ENCODE results near the gene CCDC192. TPM values are rescaled to one million over a fixed set of nuclear protein-coding genes. Genes with fewer than 3 reads are reported as not detected.
"Not testable (repeated sequence)": the region's sequence is repeated elsewhere in the genome, so short reads cannot be mapped to it uniquely, and the experiment has no call there.

The CCDC192 gene
- total RNA-seq, 1 donor from 2014 or later, result not detected

DNA sequence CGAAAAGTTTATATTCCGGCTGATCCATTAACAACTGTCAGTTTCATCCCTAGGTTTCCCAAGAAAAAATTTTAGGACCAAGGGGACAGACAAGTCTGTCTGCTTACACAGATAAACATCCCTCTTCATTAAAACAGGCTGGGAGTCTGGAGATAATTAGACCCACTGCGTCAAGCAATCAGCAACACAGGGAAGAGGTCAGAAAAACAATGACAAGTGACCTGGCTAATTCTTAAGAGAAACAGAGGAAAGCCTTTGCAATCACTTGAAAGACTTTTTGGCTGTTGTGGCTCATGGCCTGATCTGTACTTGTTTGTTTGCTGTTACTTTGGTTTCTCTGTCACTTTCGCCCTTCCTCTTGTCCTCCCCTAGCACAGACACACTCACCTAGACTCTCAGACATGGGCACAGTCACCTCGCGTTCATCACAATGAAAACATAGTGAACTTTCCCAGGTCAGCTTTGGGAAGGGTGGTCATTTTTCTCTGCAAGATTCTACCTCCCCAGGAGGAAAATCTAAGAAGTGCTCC lies 2.9 kb upstream of the CCDC192 start:
- no peaks in the 10 kb centered on the region for H3K9me3 ChIP-seq (replicated peaks)
- DNase-seq, result no peak
- H3K4me1 ChIP-seq, result peaks cover 35% of the 10 kb centered on the region
- no peaks in the 10 kb centered on the region for H3K27me3 ChIP-seq (ENCODE audit: low read depth)
- intact Hi-C loops (cut with micrococcal nuclease), result no loop called here
- H3K36me3 ChIP-seq, result no peaks in the 10 kb centered on the region
- no peak overlapping the region for H3K27ac ChIP-seq (replicated peaks)
- H3K4me3 ChIP-seq, result no peak overlapping the region
- TF ChIP-seq CTCF (IDR thresholded peaks at IDR 0.05; ENCODE audit: borderline replicate concordance), result no peak

DNA sequence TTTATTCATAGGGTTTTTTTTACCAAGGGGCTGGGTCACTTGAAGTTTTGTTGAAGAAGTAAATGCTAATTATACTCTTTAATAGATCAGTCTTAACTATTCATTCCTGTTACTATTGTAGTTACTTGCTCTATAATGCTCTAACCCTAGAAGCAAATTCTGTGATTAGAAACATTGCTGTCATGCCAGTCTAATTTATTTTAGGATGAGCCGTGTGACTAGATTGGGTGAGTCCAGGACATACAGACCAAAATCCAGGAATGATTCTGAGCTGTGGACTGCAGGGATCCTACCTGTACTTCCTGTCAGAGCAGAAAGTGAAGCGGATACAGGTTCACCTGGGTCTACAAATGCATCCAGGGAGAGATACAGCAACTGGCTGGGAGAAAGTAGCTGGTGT lies 757 bp upstream of the CCDC192 start:
- Histone ChIP-seq H3K36me3 (no peaks in the 10 kb centered on the region), H3K27me3 (ENCODE audit: low read depth) (no peaks in the 10 kb centered on the region), H3K4me1 (peaks cover 51% of the 10 kb centered on the region), H3K4me3 (peak overlapping the region; percentile 53), H3K9me3 (replicated peaks) (no peaks in the 10 kb centered on the region), H3K27ac (replicated peaks) (peak overlapping the region; percentile 49)
- no peak for DNase-seq
- TF ChIP-seq CTCF (IDR thresholded peaks at IDR 0.05; ENCODE audit: borderline replicate concordance), result no peak
- intact Hi-C loops (cut with micrococcal nuclease), result no loop called here

- H3K9me3 ChIP-seq (replicated peaks), result no peaks in the 10 kb centered on the region
- no peak for TF ChIP-seq CTCF (IDR thresholded peaks at IDR 0.05; ENCODE audit: borderline replicate concordance)
- intact Hi-C loops (cut with micrococcal nuclease), result no loop called here
- no peak overlapping the region for H3K4me3 ChIP-seq
- H3K36me3 ChIP-seq, result no peaks in the 10 kb centered on the region
- H3K27ac ChIP-seq (replicated peaks), result peak overlapping the region; percentile 49
- peaks cover 51% of the 10 kb centered on the region for H3K4me1 ChIP-seq
- DNase-seq, result no peak
- H3K27me3 ChIP-seq (ENCODE audit: low read depth), result no peaks in the 10 kb centered on the region
Observed at GRCh38 chr5:127705120-127705892, 2.1 kb downstream of the CCDC192 start.

GRCh38 chr5:127706691-127707090 lies 3.5 kb downstream of the CCDC192 start:
- no peak for DNase-seq
- Histone ChIP-seq H3K9me3 (replicated peaks) (no peaks in the 10 kb centered on the region), H3K4me1 (peaks cover 51% of the 10 kb centered on the region), H3K36me3 (no peaks in the 10 kb centered on the region), H3K27ac (replicated peaks) (peak overlapping the region; percentile 49), H3K27me3 (ENCODE audit: low read depth) (no peaks in the 10 kb centered on the region), H3K4me3 (no peak overlapping the region)
- TF ChIP-seq CTCF (IDR thresholded peaks at IDR 0.05; ENCODE audit: borderline replicate concordance), result no peak
- intact Hi-C loops (cut with micrococcal nuclease), result no loop called here

DNA sequence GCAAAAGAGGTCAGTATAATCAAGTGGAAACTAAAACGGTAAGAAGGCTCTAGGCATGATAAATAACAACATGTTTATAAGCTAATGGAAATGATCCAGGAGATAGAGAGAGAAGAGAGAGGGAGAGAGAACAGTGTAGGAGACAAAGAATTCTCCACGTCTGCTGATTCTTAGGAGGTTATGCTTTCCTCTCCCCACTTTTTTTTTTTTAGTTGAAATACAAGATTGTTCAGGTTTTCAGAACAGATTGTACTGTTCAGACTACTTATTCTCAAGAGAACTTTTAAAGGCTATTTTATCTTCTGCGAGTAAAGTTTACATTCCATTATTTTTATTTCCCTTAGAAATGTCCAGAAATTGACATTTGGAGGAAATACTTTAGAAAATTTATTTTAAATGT lies 4.0 kb downstream of the CCDC192 start:
- H3K27me3 ChIP-seq (ENCODE audit: low read depth), result no peaks in the 10 kb centered on the region
- H3K4me1 ChIP-seq, result peaks cover 46% of the 10 kb centered on the region
- intact Hi-C loops (cut with micrococcal nuclease), result no loop called here
- H3K36me3 ChIP-seq, result no peaks in the 10 kb centered on the region
- H3K4me3 ChIP-seq, result no peak overlapping the region
- H3K9me3 ChIP-seq (replicated peaks), result no peaks in the 10 kb centered on the region
- H3K27ac ChIP-seq (replicated peaks), result peak overlapping the region; percentile 49
- no peak for DNase-seq
- no peak for TF ChIP-seq CTCF (IDR thresholded peaks at IDR 0.05; ENCODE audit: borderline replicate concordance)

DNA sequence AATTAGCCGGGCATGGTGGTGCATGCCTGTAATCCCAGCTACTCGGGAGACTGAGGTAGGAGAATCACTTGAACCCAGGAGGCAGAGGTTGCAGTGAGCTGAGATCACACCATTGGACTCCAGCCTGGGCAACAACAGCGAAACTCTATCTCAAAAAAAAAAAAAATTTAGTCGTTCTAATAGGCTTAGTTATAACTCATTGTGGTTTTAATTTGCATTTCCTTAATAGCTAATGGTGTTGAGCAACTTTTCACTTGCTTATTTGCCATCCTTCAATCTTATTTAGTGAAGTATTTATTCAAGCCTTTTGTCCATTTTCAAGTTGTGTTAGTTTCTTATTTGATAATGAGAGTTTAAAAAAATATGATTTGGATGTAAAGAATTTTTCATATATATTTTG lies 9.9 kb downstream of the CCDC192 start:
- H3K27me3 ChIP-seq (ENCODE audit: low read depth); H3K27ac ChIP-seq (replicated peaks); H3K36me3 ChIP-seq; H3K4me1 ChIP-seq; H3K4me3 ChIP-seq; H3K9me3 ChIP-seq (replicated peaks); intact Hi-C loops (cut with micrococcal nuclease); DNase-seq: not testable (repeated sequence)
